GM18499 (cell line): ENCODE data around the gene MARVELD1.

Experiments
- ATAC-seq: cut with Tn5 transposase; IDR thresholded peaks from one replicate; pipeline ENCODE4 v1.9.1; 2021; ENCODE audit warnings: moderate number of reproducible peaks; ENCODE audit not compliant: insufficient read depth, unreplicated experiment

Gene MARVELD1

DNA sequence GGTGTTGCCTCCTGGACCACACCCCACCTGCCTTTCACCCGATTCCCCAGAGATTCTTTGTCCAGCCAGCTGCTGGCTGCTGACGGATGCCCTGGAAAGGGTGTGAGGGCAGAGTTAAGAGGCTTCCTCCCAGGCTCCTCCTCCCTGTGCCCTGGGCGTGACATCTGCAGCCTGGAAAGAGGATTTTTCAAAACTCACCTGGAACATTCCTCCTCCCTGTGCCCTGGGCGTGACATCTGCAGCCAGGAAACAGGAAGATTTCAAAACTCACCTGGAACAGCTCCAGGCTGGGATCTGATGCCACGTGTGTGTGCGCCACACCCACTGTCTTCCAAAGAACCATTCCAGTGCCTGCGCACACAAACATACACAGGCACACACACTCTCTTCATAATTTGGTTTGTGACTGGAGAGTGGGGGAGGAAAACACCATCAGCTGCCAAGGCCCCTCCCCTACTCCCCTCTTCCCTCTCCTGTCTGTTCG is 5.2 kb downstream of the MARVELD1 start:
- no peak for ATAC-seq

DNA sequence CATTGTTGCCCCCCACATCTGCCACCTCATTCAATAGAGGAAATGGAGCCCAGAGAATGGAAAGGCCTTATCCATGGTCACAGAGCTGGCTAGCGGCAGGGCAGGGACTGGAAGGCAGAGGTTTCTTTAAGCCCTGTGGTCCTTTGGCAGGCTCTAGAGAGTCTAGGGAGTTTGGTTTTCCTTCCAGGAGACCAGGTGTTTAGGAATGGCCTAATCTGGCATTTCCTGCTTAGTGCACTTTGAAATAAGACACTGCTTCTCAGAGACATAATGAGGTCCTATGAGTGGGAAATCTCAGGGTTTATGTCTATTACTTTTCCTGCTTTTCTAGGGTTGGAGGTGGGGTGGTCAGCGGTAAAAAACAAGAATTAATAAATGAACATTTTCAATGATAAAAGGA is 6.1 kb downstream of the MARVELD1 start:
- ATAC-seq: no peak

DNA sequence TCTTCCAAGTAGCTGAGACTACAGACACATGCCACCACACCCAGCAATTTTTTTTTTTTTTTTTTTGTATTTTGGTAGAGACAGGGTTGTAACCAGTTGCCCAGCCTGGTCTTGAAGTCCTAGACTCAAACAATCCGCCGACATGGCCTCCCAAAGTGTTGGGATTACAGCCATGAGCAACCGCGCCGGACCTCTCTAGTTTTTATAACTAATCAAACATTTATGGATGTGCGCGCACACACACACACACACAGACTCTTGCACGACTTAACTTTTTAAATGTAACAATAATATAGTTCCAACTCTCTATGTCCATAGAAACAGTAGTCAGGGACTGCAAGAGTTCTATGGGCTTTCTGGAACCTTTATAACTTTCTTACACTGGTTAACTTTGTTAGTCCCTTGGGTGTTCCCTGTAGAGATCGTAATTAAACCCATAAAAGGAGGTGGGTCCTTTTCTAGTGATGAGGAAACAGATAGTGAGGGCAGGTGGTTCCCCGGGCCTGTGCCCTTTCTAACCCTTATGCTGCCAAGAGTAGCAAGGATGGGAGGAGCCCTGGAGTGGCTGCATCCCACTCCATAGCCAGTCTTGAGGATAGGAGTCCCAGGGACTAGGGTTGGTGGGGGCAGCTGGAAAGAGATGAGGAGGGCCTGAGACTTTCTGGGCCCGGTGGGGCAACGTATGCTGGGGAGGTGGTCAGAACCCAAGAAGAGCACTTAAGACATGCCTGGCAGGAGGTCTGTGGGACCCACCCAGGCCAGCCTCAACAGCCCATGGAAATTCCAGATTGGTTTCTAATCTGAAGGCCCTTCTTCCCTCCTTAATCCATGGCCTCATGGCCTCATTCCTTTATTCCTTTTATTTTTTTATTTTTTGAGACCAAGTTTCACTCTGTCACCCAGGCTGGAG is 8.6 kb downstream of the MARVELD1 start:
- no peak for ATAC-seq

DNA sequence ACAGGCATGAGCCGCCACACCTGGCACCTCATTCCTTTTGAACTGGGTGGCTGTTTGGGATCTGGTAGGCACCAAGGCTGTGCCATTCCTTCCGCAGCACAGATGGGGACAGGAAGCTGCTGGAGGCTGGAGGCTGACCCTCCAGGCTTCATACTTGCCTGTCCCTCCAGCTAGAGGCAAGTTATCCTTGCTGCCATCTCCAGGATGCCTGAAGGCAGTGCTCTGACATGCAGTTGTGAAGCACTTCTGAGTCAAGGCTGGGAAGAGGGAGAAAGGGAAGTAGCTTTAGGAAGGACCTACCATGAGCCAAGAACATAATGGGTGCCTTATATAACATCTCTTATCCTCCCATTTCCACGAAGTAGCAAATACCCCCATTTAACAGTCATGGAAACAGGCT is 9.5 kb downstream of the MARVELD1 start:
- no peak for ATAC-seq

DNA sequence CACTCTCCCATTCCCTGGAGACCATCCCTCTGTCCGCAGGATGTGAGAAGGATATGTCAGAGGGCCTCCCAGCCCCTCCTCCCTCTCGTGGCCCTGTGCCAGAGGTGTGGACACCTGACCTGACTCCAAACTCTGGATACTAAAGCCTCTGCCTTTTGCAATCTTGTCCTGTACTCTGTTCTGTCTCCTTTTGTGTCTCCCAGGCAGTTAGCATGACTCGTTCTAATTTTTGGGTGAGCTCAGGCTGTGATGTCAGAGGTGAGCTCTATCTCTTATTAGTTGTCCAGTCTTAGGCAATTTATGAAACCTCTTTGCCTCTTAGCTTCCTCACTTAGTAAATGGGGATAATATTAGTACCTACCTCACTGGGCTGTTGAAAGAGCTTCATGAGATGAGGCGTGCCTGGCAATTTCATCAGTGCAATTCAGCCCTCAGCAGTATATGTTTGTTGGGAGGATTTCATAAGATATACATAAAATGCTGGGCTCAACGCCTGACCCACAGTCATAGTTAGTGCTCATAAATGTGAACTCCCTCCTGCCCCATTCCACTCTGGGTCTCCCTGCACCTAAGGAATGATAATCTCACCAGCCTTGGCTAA is 10.9 kb downstream of the MARVELD1 start:
- no peak for ATAC-seq

DNA sequence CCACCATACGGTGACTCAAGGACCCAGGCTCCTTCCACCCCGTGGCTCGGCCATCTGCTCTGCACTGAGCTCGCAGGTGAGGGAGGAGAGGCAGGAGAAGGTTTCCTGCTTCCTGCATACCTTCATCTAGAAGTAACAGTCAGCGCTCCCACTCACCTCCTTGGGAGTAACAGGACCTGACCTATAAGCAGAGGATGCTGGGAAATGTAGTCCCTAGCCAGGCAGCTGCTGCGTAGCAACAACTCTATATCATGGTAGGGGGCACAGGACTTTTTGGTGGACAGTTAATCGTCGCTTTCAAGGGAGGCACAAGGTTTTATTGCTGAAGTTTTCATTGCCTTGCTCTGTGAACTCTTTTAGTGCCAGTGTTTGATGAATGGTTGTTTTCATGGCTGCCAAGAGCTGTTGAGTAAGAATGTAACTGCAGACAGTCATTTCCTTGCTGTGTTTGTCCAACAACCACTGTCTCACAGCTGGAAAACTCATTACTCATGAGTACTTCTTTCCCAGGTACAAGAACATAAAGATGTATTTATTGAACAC is 13.2 kb downstream of the MARVELD1 start:
- no peak for ATAC-seq

DNA sequence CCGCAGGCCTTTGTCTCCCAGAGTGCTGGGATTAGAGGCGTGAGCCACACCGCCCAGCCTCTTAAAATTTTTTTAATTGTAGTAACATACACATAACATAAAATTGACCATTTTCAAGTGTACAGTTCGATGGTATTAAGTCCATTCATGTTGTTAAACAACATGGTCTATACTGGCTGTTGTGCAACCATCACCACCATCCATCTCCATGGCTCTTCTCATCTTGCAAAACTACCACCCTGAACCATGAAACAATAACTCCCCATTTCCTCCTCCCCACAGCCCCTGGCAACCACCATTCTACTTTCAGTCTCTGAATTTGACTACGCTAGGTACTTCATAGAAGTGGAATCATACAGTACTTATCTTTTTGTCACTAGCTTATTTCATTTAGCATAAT is 15.5 kb downstream of the MARVELD1 start:
- no peak for ATAC-seq

DNA sequence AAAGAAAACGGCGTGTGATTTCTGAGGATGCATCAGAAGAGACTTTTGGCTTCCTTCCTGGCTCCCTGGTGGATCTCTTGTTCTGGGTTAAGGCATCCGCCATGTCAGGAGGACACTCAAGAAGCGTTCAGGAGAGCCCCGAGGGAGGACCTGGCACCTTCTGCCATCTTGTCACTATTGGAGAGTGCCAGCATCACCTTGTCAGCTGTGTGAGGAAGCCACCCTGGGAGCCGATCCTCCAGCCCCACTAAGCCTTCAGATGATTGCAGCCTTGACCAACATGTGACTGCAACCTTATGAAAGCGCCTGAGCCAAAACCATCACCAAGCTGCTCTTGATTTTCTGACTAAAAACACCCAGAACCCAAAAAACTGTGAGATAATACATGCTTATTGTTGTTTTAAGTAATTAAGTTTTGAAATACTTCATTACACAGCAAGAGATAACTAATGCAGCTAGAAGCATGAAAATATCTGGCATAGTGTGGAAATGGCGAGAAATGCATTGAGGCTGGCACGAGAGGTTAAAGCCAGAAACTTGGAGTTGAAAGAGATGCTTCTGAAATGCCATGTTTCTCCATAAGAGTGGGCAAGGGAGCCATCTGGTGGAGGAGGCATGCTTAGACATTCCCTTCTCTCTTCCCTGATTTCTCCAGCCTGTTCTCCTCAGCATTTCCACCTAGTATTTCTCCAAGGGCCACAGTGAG is 18.0 kb downstream of the MARVELD1 start:
- no peak for ATAC-seq

DNA sequence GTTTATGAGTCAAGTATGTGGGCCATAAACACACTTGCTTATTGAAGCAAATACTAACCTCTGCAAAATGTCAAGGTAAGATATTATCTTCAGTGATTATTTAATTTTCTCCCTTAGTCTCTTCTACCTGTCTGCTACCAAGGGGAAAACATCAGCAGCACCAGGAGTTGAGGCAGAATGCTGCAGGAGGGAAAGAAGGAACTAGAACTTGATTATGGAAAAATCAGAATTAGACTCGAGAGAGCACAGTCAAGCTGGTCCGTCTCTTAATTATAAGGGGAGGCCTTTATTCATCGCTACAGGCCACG is 18.5 kb downstream of the MARVELD1 start:
- ATAC-seq: no peak

DNA sequence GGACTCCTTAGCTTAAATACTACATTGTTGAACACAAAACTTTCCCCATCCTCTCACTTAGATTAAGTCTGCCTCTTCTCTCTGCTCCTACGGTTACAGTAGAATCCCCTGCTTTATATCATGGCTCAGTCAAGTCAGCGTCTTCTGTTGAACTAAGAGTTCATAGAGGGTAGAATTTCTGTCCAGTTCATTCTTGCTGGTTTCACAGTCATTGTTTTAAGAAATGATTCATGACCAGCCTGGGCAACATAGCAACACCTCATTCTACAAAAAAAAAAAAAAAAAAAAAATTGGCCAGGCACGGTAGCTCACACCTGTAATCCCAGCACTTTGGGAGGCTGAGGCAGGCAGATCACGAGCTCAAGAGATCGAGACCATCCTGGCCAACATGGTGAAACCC is 19.7 kb downstream of the MARVELD1 start:
- ATAC-seq: no peak

DNA sequence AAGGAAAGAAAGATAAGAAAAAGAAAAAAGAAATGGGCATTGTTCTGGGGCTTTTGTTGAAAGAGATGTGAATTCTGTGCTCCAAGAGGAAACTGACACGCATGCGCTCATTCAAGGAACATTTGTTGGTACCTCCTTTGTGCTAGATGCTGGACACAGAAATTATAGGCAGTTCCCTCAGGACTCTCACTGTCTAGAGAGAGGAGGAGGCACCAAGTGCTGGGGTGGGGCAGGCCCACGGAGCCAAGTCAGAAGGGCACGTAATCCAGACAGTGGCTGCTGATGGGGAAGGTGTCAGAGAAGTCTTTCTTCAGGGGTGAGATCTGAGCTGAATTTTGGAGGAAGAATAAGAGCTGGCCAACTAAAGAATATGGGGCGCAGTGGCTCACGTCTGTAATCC is 20.5 kb downstream of the MARVELD1 start:
- ATAC-seq: no peak

DNA sequence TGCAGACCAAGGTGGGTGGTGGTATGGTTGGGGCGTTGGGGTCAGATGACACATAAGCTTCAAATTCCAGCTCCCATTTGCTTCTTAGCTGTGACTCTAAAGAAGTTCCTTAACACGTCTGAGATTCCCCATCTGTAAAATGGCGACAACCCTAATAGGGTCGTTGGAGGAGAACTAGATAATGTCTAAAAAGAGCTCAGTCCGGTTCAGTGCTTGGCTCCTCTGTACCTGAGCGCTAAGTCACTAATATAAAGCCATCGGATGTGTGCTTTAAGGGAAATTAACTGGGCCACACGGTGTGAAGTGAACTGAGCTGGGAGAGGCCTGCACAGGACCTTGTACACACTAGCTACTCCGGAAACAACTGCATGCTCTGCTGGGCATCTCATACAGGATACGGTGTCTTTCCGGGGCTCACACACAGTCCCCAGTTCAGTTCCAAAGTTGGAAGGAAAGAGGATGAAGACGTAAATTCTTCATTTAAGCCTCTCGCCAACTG is 22.9 kb downstream of the MARVELD1 start:
- ATAC-seq: peak; percentile 8

DNA sequence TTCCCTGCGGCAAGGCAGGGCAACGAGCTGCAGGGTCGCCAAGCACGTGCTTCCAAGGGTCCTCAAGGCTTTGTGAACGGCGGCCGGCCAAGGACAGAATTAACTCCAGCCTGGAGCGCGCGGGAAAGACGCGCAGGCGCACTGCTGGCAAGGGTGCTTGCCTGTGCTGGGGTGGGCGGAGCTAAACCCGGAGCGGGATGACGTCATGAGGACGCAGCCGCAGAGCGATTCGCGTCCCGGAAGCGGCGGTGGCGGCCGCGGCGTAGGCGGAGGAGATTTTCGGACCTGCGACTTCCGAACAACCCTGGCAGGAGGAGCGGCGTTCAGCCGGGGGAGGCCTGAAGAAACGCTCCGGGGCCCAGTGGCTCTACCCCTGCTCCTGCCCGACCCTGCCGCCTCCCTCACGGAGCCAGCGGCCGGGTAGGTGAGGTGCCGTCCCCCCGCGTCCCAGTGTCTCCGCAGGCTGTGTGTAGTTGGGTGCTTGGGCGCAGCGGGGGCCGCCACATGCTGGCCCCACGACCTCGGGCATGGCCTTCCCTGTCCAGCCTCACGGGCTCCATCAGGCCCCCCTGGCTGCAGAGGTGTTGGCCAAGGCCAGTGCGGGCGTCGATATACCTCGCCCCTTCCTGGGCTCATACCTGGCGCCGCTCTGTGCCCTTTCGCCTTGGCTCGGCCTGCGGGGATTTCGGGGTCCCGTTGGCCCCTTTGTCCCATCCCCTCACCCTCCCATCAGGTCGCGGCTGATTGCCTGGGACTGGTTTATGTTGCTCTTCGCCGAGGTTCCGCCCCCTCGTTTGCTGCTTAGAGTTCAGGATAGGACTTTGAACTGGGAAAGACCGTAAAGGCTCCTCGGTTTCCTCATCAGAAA is 23.6 kb downstream of the MARVELD1 start, which contains the start of gene ZFYVE27:
Gene ZFYVE27, plus strand, starts transcription at position 227 of the 868 bp plus-strand sequence. CDS start 1,350 bp downstream, outside the sequence.
- peak; percentile 51 for ATAC-seq

DNA sequence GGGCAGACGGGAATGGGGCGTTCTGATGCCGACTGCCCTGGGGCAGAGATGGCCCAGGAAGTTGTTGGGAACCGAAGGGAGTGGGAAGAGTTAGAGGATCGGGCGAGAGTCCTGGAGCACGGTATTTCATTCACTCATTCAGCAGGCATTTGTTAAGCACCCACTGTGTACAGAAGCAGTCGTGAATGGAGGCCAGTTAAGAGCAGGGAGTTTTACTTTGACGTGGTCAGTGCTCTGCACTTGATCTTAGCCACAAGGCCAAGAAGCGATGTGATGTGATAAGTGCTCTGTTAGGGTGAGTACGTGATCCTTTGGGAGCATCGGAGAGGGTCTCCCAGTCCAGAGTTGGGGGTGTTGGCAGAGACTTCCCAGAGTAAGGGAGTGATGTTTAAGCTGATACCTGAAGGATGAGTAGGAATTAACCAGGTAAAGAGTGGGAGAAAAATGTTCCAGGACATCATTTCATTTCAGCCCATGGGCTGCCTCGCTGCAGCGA is 24.3 kb downstream of the MARVELD1 start:
- no peak for ATAC-seq

DNA sequence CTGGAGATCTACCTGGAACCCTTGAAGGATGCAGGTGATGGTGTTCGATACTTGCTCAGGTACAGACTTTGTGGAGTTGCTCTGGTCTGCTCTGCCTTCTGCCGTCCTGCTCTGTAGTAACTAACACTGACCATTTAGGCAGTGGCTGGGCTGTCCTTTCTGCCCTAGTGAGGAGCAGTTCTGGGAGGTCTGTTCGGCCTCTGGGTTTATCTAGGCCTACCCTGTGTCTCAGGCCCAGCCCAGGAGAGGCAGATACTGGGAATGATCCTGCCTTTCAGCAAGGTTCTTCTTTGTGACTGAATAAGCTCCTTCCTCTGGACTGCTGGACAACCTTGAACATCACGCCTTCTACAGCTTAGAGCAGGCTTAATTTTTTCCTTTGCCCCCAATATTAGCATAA is 25.1 kb downstream of the MARVELD1 start:
- ATAC-seq: no peak

DNA sequence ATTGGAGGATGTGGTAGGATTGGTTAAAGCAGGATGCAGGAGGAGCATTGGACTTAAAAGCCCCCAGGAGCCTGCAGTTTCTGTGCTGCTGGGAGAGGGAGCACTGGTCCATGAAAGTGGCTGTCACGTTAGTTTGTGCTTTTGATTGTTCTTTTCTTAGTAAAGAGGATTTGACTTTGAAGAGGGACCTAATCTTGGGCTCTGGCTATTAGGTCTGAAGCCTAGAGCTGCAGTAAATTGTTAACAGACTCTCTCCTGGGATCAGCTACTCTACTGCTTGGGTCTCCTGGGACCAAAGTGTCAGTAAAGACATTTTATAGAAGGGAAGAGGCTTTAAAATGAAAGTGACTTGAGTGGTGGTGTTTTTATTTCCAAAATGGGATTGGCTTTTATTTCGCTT is 27.1 kb downstream of the MARVELD1 start:
- no peak for ATAC-seq

DNA sequence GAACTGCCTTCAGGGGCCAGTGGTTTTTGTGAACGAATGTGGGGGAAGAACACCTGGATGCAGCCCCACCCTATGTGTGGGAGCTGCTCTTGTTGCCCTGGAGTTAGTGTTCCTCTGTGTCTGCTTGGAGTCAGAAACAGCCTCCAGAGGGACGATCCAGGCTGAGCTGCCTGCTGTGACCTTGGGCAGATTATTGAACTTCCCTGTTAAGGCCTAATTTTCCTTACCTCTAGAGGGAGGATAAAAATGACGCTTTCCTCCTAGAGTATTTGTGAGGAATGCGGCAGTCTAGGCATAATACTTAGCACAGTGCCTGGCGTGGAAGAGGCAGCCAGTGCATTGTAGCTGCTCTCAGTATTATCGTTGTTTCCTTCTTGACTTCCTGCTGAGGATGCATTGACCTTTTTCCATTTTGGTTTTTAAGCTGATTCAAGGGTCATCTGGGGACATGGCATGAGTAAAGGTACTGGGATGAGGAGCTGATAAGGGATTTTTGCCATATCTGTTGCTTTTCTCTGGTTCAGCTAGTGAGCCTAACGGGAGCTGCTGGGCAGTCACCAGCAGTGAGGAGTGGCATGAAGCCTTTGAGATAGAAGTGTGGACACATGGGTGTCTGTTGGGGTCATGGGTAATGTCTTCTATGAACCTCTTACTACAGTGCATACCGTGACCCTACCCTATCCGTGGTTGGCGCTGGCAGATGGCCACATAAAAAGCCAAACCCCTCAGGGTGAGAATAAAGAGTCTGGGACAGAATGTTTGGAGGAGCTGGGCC is 29.8 kb downstream of the MARVELD1 start:
- no peak for ATAC-seq

DNA sequence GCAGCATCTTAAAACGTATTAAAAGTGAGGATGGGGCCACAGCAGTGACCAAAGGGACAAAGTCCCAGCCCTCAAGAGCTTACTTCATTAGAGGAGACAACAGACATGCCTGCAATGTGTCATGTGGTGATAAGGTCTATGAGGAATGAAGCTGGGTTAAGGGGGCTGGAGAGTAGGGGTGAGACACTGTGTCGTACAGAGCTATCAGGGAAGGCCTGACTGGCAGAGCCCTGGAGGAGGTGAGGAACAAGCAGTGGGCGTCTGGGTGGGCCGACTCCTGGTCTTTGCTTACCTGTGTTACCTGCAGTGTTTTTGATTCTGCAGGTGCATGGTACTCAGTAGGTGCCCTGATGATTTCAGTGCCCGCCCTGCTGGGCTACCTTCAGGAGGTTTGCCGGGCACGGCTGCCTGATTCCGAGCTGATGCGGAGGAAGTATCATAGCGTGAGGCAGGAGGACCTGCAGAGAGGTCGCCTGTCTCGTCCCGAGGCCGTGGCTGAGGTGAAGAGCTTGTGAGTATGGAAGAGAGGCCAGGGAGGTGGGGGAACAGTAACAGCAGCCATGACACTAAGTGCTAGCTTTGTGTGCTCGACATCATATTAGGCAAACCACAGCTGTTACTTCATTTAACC is 31.0 kb downstream of the MARVELD1 start:
- no peak for ATAC-seq
